Measurements from ENCODE around the gene CEBPZOS.
A peak's percentile ranks its signal among the peaks of the same experiment; 100 is the strongest.
"Not testable (repeated sequence)": the region's sequence is repeated elsewhere in the genome, so short reads cannot be mapped to it uniquely, and the experiment has no call there.

Gene CEBPZOS

GRCh38 chr2:37191253-37191652 lies 5.0 kb upstream of the CEBPZOS start:
- TF ChIP-seq CTCF (IDR thresholded peaks at IDR 0.05; ENCODE audit: control insufficient read depth, insufficient read depth, low read depth, low read length, missing control alignments) = no peak
- DNase-seq (ENCODE audit: low read depth) = no peak
- H3K4me3 ChIP-seq (ENCODE audit: control insufficient read depth, low read depth, low read length) = no peak overlapping the region

- DNase-seq (ENCODE audit: low read depth) = no peak
- no peak for TF ChIP-seq CTCF (IDR thresholded peaks at IDR 0.05; ENCODE audit: control insufficient read depth, insufficient read depth, low read depth, low read length, missing control alignments)
- H3K4me3 ChIP-seq (ENCODE audit: control insufficient read depth, low read depth, low read length) = no peak overlapping the region
These were observed 4.5 kb upstream of the CEBPZOS start for GRCh38 chr2:37191747-37192146.

- no peak for DNase-seq (ENCODE audit: low read depth)
- TF ChIP-seq CTCF (IDR thresholded peaks at IDR 0.05; ENCODE audit: control insufficient read depth, insufficient read depth, low read depth, low read length, missing control alignments) = no peak
- no peak overlapping the region for H3K4me3 ChIP-seq (ENCODE audit: control insufficient read depth, low read depth, low read length)
These were observed 3.7 kb upstream of the CEBPZOS start for GRCh38 chr2:37192551-37192950.

- DNase-seq (ENCODE audit: low read depth) = not testable (repeated sequence)
- peak overlapping the region; percentile 81 for H3K4me3 ChIP-seq (ENCODE audit: control insufficient read depth, low read depth, low read length)
These were observed 405 bp upstream of the CEBPZOS start for GRCh38 chr2:37195862-37196319.

GRCh38 chr2:37198681-37199065 lies 2.4 kb downstream of the CEBPZOS start:
- H3K4me3 ChIP-seq (ENCODE audit: control insufficient read depth, low read depth, low read length) = no peak overlapping the region
- DNase-seq (ENCODE audit: low read depth) = no peak
- no peak for TF ChIP-seq CTCF (IDR thresholded peaks at IDR 0.05; ENCODE audit: control insufficient read depth, insufficient read depth, low read depth, low read length, missing control alignments)

GRCh38 chr2:37201208-37201607 lies 4.9 kb downstream of the CEBPZOS start:
- TF ChIP-seq CTCF (IDR thresholded peaks at IDR 0.05; ENCODE audit: control insufficient read depth, insufficient read depth, low read depth, low read length, missing control alignments) = no peak
- no peak for DNase-seq (ENCODE audit: low read depth)
- H3K4me3 ChIP-seq (ENCODE audit: control insufficient read depth, low read depth, low read length) = no peak overlapping the region

- DNase-seq (ENCODE audit: low read depth) = no peak
- no peak for TF ChIP-seq CTCF (IDR thresholded peaks at IDR 0.05; ENCODE audit: control insufficient read depth, insufficient read depth, low read depth, low read length, missing control alignments)
- H3K4me3 ChIP-seq (ENCODE audit: control insufficient read depth, low read depth, low read length) = no peak overlapping the region
These were observed 5.5 kb downstream of the CEBPZOS start for GRCh38 chr2:37201766-37202165.
